ENCODE data around the gene CEP85. TPM values are rescaled to one million over a fixed set of nuclear protein-coding genes. Genes with fewer than 3 reads are reported as not detected.
"Not testable (repeated sequence)": the region's sequence is repeated elsewhere in the genome, so short reads cannot be mapped to it uniquely, and the experiment has no call there.

Gene CEP85
- total and polyA plus RNA-seq, 4 experiments from 2014 or later: 6.7 to 21.9 (median 14.9) TPM

GRCh38 chr1:26220199-26220912 lies 13.6 kb upstream of the CEP85 start:
- no peaks in the 10 kb centered on the region for H3K36me3 Mint-ChIP-seq
- POLR2A ChIA-PET (ENCODE audit: partially characterized antibody): interaction anchor here (1.5 kb wide), 1 partner anchor 18 kb away, joined by 4 read pairs; no protein-coding TSS in a partner anchor
- DNase-seq: no peak
- H3K4me3 ChIP-seq (ENCODE audit: low read length in 2 of 2): no peak overlapping the region
- no peak overlapping the region for H3K27ac ChIP-seq (ENCODE audit: low read depth, low read length)
- peaks cover 0 to 2% (median under 1%) of the 10 kb centered on the region in 4 donors for H3K4me1 Mint-ChIP-seq
- no peaks in the 10 kb centered on the region for H3K36me3 ChIP-seq (ENCODE audit: insufficient read depth, low read length)
- H3K27ac Mint-ChIP-seq: no peak overlapping the region
- H3K9me3 ChIP-seq (ENCODE audit: control insufficient read depth in 1 of 2, low read length in 2 of 2): no peaks in the 10 kb centered on the region
- no peak overlapping the region for H3K4me3 Mint-ChIP-seq
- no peaks in the 10 kb centered on the region for H3K9me3 Mint-ChIP-seq
- H3K4me1 ChIP-seq (ENCODE audit: insufficient read depth, low read length): peaks cover under 1% of the 10 kb centered on the region
- CTCF ChIA-PET (ENCODE audit: partially characterized antibody): interaction anchor here (0.7 to 4.8 kb wide), 3 partner anchors 14 to 177 kb away, joined by 3 to 13 read pairs (median 3); partner anchors contain the start of genes CEP85 and ZNF593
- peaks cover 3 to 5% of the 10 kb centered on the region in 2 donors for H3K27me3 Mint-ChIP-seq
- intact Hi-C loops (cut with micrococcal nuclease): no loop called here
- H3K27me3 ChIP-seq (ENCODE audit: insufficient read depth, low read length): no peaks in the 10 kb centered on the region

GRCh38 chr1:26221094-26221493 lies 12.9 kb upstream of the CEP85 start:
- no peaks in the 10 kb centered on the region for H3K9me3 ChIP-seq (ENCODE audit: control insufficient read depth in 1 of 2, low read length in 2 of 2)
- H3K27ac ChIP-seq (ENCODE audit: low read depth, low read length): no peak overlapping the region
- Mint-ChIP-seq H3K9me3 (no peaks in the 10 kb centered on the region), H3K36me3 (no peaks in the 10 kb centered on the region), H3K27me3 (peaks cover 9 to 11% of the 10 kb centered on the region in 2 donors), H3K4me3 (no peak overlapping the region), H3K27ac (no peak overlapping the region), H3K4me1 (peaks cover 3 to 8% (median 6%) of the 10 kb centered on the region in 4 donors)
- intact Hi-C loops (cut with micrococcal nuclease): no loop called here
- peaks cover 6% of the 10 kb centered on the region for H3K4me1 ChIP-seq (ENCODE audit: insufficient read depth, low read length)
- no peaks in the 10 kb centered on the region for H3K27me3 ChIP-seq (ENCODE audit: insufficient read depth, low read length)
- DNase-seq: no peak
- H3K36me3 ChIP-seq (ENCODE audit: insufficient read depth, low read length): no peaks in the 10 kb centered on the region
- ChIA-PET CTCF (ENCODE audit: partially characterized antibody) (interaction anchor here (1.1 to 4.8 kb wide), 2 partner anchors 13 to 51 kb away, joined by 3 to 13 read pairs; partner anchors contain the start of genes CEP85 and ZNF593), POLR2A (ENCODE audit: partially characterized antibody) (interaction anchor here (1.5 kb wide), 1 partner anchor 19 kb away, joined by 4 read pairs; no protein-coding TSS in a partner anchor)
- no peak overlapping the region for H3K4me3 ChIP-seq (ENCODE audit: low read length in 2 of 2)

DNA sequence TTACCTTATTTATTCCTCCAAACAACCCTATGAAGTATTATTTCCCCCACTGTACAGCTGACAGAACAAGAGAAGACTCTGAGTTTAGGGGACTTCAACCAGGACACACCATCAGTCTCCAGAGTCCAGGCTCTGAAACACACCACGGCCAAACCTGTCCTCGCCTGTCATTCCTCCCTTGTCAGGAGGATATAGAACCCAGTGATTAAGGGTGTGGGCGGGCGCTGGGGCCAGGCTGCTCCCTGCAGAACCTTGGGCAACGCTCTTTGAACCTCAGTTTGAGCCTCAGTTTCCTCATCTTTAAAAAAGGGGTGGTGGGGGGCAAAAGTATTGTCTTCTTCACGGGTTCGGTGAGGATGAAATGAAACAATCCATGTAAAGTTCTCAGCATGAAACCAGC lies 9.4 kb upstream of the CEP85 start:
- CTCF ChIA-PET (ENCODE audit: partially characterized antibody): no interaction called here
- H3K27ac Mint-ChIP-seq: no peak overlapping the region
- Histone ChIP-seq H3K9me3 (ENCODE audit: control insufficient read depth in 1 of 2, low read length in 2 of 2) (no peaks in the 10 kb centered on the region), H3K4me1 (ENCODE audit: insufficient read depth, low read length) (peaks cover 6% of the 10 kb centered on the region), H3K27ac (ENCODE audit: low read depth, low read length) (no peak overlapping the region), H3K27me3 (ENCODE audit: insufficient read depth, low read length) (no peaks in the 10 kb centered on the region), H3K4me3 (ENCODE audit: low read length in 2 of 2) (no peak overlapping the region), H3K36me3 (ENCODE audit: insufficient read depth, low read length) (no peaks in the 10 kb centered on the region)
- POLR2A ChIA-PET (ENCODE audit: partially characterized antibody): no interaction called here
- H3K36me3 Mint-ChIP-seq: no peaks in the 10 kb centered on the region
- H3K4me3 Mint-ChIP-seq: peak overlapping the region in 1 of 8 donors; percentile 45
- peaks cover 15 to 21% of the 10 kb centered on the region in 2 donors for H3K27me3 Mint-ChIP-seq
- intact Hi-C loops (cut with micrococcal nuclease): no loop called here
- no peaks in the 10 kb centered on the region for H3K9me3 Mint-ChIP-seq
- peaks cover 5 to 8% (median 6%) of the 10 kb centered on the region in 4 donors for H3K4me1 Mint-ChIP-seq
- DNase-seq: no peak

GRCh38 chr1:26225033-26225831 lies 8.8 kb upstream of the CEP85 start:
- Histone ChIP-seq H3K27me3 (ENCODE audit: insufficient read depth, low read length) (no peaks in the 10 kb centered on the region), H3K4me1 (ENCODE audit: insufficient read depth, low read length) (peaks cover 6% of the 10 kb centered on the region), H3K9me3 (ENCODE audit: control insufficient read depth in 1 of 2, low read length in 2 of 2) (no peaks in the 10 kb centered on the region), H3K4me3 (ENCODE audit: low read length in 2 of 2) (peak overlapping the region in 1 of 2 donors; percentile 27), H3K27ac (ENCODE audit: low read depth, low read length) (no peak overlapping the region), H3K36me3 (ENCODE audit: insufficient read depth, low read length) (no peaks in the 10 kb centered on the region)
- ChIA-PET POLR2A (ENCODE audit: partially characterized antibody) (interaction anchor here (0.7 to 1.0 kb wide), 2 partner anchors 28 to 53 kb away, joined by 3 read pairs; no protein-coding TSS in a partner anchor), CTCF (ENCODE audit: partially characterized antibody) (interaction anchor here (0.8 kb wide), 1 partner anchor 9 kb away, joined by 3 read pairs; the partner anchor contains the start of gene CEP85)
- Mint-ChIP-seq H3K27ac (peak overlapping the region in 3 of 7 donors; percentile 18 to 82 (median 78)), H3K4me1 (peaks cover 5 to 8% (median 6%) of the 10 kb centered on the region in 4 donors), H3K36me3 (no peaks in the 10 kb centered on the region), H3K27me3 (peaks cover 15 to 21% of the 10 kb centered on the region in 2 donors), H3K9me3 (no peaks in the 10 kb centered on the region), H3K4me3 (peak overlapping the region; percentile 5 to 85 (median 65))
- intact Hi-C loops (cut with micrococcal nuclease): no loop called here
- peak; percentile 14 to 53 (median 16) for DNase-seq

DNA sequence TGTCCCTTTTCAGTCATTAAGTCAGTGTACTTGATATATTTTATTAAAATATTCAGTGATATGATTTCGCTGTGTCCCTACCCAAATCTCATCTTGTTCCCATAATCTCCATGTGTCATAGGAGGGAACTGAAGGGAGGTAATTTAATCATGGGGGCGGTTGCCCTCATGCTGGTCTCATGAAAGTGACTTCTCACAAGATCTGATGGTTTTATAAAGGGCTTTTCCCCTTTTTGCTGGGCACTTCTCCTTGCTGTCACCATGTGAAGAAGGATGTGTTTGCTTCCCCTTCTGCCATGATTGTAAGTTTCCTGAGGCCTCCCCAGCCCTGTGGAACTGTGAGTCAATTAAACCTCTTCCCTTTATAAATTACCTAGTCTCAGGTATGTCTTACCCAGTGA lies 3.3 kb upstream of the CEP85 start:
- H3K27ac Mint-ChIP-seq; POLR2A ChIA-PET (ENCODE audit: partially characterized antibody): not testable (repeated sequence)

GRCh38 chr1:26234644-26235370 lies 807 bp downstream of the CEP85 start:
- Mint-ChIP-seq H3K27ac (peak overlapping the region; percentile 84 to 100 (median 97)), H3K4me3 (peak overlapping the region; percentile 92 to 100 (median 98)), H3K9me3 (peaks cover 0 to 3% (median 0%) of the 10 kb centered on the region in 8 donors), H3K4me1 (peaks cover 18 to 43% (median 33%) of the 10 kb centered on the region in 4 donors), H3K27me3 (peaks cover 0 to 1% of the 10 kb centered on the region in 2 donors), H3K36me3 (peaks cover 0 to 10% of the 10 kb centered on the region in 2 donors)
- no peaks in the 10 kb centered on the region for H3K36me3 ChIP-seq (ENCODE audit: insufficient read depth, low read length)
- peaks cover 26% of the 10 kb centered on the region for H3K4me1 ChIP-seq (ENCODE audit: insufficient read depth, low read length)
- DNase-seq: peak in 3 of 5 donors; percentile 18 to 26 (median 22)
- H3K4me3 ChIP-seq (ENCODE audit: low read length in 2 of 2): peak overlapping the region; percentile 90 to 97
- ChIA-PET POLR2A (ENCODE audit: partially characterized antibody) (interaction anchor here (0.6 to 4.4 kb wide), 31 partner anchors 10 to 265 kb away, joined by 3 to 44 read pairs (median 6); partner anchors contain the start of genes C1orf232, CD52, DHDDS and HMGN2), CTCF (ENCODE audit: partially characterized antibody) (interaction anchor here (0.6 to 9.3 kb wide), 51 partner anchors 9 to 808 kb away, joined by 3 to 167 read pairs (median 6); partner anchors contain the start of genes C1orf232, CATSPER4, CD52 and DHDDS)
- H3K27me3 ChIP-seq (ENCODE audit: insufficient read depth, low read length): no peaks in the 10 kb centered on the region
- peak overlapping the region; percentile 77 for H3K27ac ChIP-seq (ENCODE audit: low read depth, low read length)
- intact Hi-C loops (cut with micrococcal nuclease): loop anchor here (1.0 to 5.0 kb wide), 9 partner anchors 32 to 238 kb away; partner anchors contain the start of genes CATSPER4, PDIK1L and ZNF593
- H3K9me3 ChIP-seq (ENCODE audit: control insufficient read depth in 1 of 2, low read length in 2 of 2): no peaks in the 10 kb centered on the region

More for the DNA sequence above, 3.3 kb upstream of the CEP85 start:
- not testable (repeated sequence) for H3K9me3 Mint-ChIP-seq; H3K36me3 Mint-ChIP-seq; H3K27ac ChIP-seq (ENCODE audit: low read depth, low read length); H3K4me3 ChIP-seq (ENCODE audit: low read length in 2 of 2); H3K27me3 ChIP-seq (ENCODE audit: insufficient read depth, low read length); H3K9me3 ChIP-seq (ENCODE audit: control insufficient read depth in 1 of 2, low read length in 2 of 2); DNase-seq; H3K36me3 ChIP-seq (ENCODE audit: insufficient read depth, low read length); H3K4me3 Mint-ChIP-seq
- CTCF ChIA-PET (ENCODE audit: partially characterized antibody): interaction anchor here (9.3 kb wide), 1 partner anchor 61 kb away, joined by 167 read pairs; the partner anchor contains the start of genes C1orf232, ZNF593 and ZNF593OS
- Mint-ChIP-seq H3K4me1 (peaks cover 10 to 24% (median 16%) of the 10 kb centered on the region in 4 donors), H3K27me3 (peaks cover 11 to 14% of the 10 kb centered on the region in 2 donors)
- intact Hi-C loops (cut with micrococcal nuclease): loop anchor here (5.0 kb wide), 1 partner anchor 193 kb away; no protein-coding TSS in a partner anchor
- H3K4me1 ChIP-seq (ENCODE audit: insufficient read depth, low read length): peaks cover 15% of the 10 kb centered on the region
